Measurements from ENCODE around the gene GUCD1. TPM values are rescaled to one million over a fixed set of nuclear protein-coding genes. Genes with fewer than 3 reads are reported as not detected.
"Not testable (repeated sequence)": the region's sequence is repeated elsewhere in the genome, so short reads cannot be mapped to it uniquely, and the experiment has no call there.

The GUCD1 gene
- total RNA-seq, 4 donors from 2014 or later: 48.2 to 98.8 (median 76.2) TPM

- Histone ChIP-seq H3K9me3 (no peaks in the 10 kb centered on the region), H3K36me3 (no peaks in the 10 kb centered on the region), H3K27me3 (no peaks in the 10 kb centered on the region), H3K4me3 (no peak overlapping the region), H3K4me1 (peaks cover 7 to 45% (median 12%) of the 10 kb centered on the region in 3 donors), H3K27ac (no peak overlapping the region)
- TF ChIP-seq POLR2A (IDR thresholded peaks at IDR 0.05): no peak
- no peak for TF ChIP-seq CTCF (IDR thresholded peaks at IDR 0.05)
- no peak for DNase-seq
- 27 to 39% methylated on average over 6 to 7 of the region's 8 CpGs for WGBS, 2 donors
- intact Hi-C loops (cut with DNase I): no loop called here
Measured at GRCh38 chr22:24599514-24599913, 44.6 kb upstream of the GUCD1 start.

GRCh38 chr22:24597076-24597475 lies 42.1 kb upstream of the GUCD1 start:
- 72 to 83% methylated on average over 8 to 9 of the region's 9 CpGs for WGBS, 2 donors
- DNase-seq; H3K27me3 ChIP-seq; H3K9me3 ChIP-seq; H3K4me3 ChIP-seq; H3K36me3 ChIP-seq; intact Hi-C loops (cut with DNase I); H3K27ac ChIP-seq: not testable (repeated sequence)
- peaks cover 19 to 49% (median 30%) of the 10 kb centered on the region in 3 donors for H3K4me1 ChIP-seq

GRCh38 chr22:24595863-24596262 lies 40.9 kb upstream of the GUCD1 start:
- H3K27me3 ChIP-seq: no peaks in the 10 kb centered on the region
- TF ChIP-seq CTCF (IDR thresholded peaks at IDR 0.05) (no peak), POLR2A (IDR thresholded peaks at IDR 0.05) (no peak)
- DNase-seq: no peak
- H3K4me3 ChIP-seq: no peak overlapping the region
- H3K4me1 ChIP-seq: peaks cover 12 to 46% (median 25%) of the 10 kb centered on the region in 3 donors
- no peak overlapping the region for H3K27ac ChIP-seq
- intact Hi-C loops (cut with DNase I): no loop called here
- WGBS, 2 donors: 91 to 92% methylated on average over 4 of the region's 4 CpGs
- H3K36me3 ChIP-seq: no peaks in the 10 kb centered on the region
- no peaks in the 10 kb centered on the region for H3K9me3 ChIP-seq

GRCh38 chr22:24595228-24595627 lies 40.3 kb upstream of the GUCD1 start:
- WGBS, 2 donors: 100% methylated on average over 3 of the region's 6 CpGs; no CpG with 5 or more reads in 1 of the 2 donors
- DNase-seq: no peak
- no peak overlapping the region for H3K27ac ChIP-seq
- TF ChIP-seq POLR2A (IDR thresholded peaks at IDR 0.05) (no peak), CTCF (IDR thresholded peaks at IDR 0.05) (no peak)
- intact Hi-C loops (cut with DNase I): no loop called here
- no peak overlapping the region for H3K4me3 ChIP-seq
- no peaks in the 10 kb centered on the region for H3K36me3 ChIP-seq
- peaks cover 12 to 45% (median 25%) of the 10 kb centered on the region in 3 donors for H3K4me1 ChIP-seq
- H3K9me3 ChIP-seq: no peaks in the 10 kb centered on the region
- H3K27me3 ChIP-seq: no peaks in the 10 kb centered on the region

GRCh38 chr22:24594569-24595120 lies 39.7 kb upstream of the GUCD1 start:
- TF ChIP-seq POLR2A (IDR thresholded peaks at IDR 0.05) (no peak), CTCF (IDR thresholded peaks at IDR 0.05) (no peak)
- H3K36me3 ChIP-seq: peaks cover 0 to 2% (median 0%) of the 10 kb centered on the region in 3 donors
- intact Hi-C loops (cut with DNase I): no loop called here
- H3K27me3 ChIP-seq: no peaks in the 10 kb centered on the region
- H3K27ac ChIP-seq: no peak overlapping the region
- H3K9me3 ChIP-seq: no peaks in the 10 kb centered on the region
- peaks cover 12 to 39% (median 25%) of the 10 kb centered on the region in 3 donors for H3K4me1 ChIP-seq
- no peak for DNase-seq
- no peak overlapping the region for H3K4me3 ChIP-seq
- WGBS, 2 donors: 50 to 62% methylated on average over 2 of the region's 7 CpGs

Measured in esophagus squamous epithelium (tissue), 5 donors.